GM11168 (cell line): ENCODE data around the gene LKAAEAR1.

Experiments
- in situ Hi-C: fragments of 300-500 bp; cut with MboI; formaldehyde crosslinking; loops from one replicate; pipeline ENCODE4 v1.12.0; 2022; ENCODE audit warnings: low sequenced_read_pairs; ENCODE audit not compliant: unreplicated experiment

The LKAAEAR1 gene

DNA sequence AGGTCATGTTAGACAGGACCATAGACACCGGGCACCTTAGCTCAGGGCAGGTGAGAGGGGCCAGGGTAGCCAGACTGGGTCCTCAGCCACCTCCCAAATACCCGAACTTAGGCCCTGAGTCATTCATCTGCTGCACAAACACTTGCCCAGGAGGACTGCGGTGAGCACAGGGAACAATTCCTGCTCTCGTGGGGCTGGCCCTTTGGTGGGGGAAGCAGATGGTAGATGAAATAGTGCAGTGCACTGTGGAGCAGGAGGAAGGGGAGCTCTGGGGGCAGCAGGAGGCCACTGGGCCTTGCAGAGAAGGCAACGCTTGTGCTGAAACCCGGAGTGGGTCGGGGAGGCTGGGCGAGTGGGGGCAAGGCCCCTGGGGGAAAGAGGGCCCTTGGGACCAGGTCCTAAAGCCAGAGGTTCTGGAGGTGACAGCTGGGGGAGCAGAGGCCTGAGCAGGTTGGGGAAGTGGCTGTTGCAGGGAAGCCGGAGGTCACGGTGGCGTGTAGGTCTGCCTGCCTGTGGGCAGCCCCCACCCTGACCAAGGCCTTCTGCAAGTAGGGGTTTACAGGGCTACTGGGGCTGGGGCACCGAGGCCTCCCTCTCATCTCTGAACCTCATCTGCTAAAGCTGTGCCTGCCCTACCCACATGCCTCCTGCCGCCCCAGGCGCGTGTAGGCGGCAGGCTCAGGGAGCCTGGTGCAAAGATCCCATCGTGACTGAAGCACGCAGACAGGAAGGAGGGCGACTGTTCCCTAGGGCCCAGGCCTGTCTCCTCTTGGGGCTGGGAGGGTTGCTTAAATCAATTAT, 27.8 kb upstream of the LKAAEAR1 start:
- in situ Hi-C loops: no loop called here

- in situ Hi-C loops: no loop called here
Measured at GRCh38 chr20:64110411-64111068, 26.3 kb upstream of the LKAAEAR1 start.

DNA sequence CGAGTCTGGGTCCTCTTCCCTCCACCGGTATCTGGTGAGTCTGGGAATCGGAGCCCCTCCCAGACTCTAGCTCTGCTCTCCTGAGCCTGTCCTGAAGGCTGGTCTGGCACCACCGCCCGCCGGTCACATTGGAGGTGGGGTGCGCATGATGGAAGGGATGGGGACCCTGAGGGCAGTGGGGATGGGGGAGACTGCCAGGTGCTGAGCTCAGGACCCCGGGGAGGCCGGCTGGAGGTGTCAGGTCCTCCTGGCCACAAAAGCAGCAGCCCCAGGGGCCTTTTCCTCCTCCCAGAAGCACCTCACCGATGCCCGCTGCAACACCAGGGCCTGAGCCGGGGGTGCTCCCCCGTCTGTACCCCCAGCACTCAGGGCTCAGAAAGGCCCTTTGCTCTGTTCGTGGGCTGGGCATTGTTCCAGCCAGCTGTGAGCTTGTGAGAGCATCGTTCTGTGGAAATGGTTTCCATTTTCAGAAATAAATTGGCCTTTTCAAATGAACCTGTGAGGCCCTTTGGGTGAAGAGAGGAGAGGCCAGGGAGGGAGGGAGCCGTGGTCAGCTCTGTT, 25.7 kb upstream of the LKAAEAR1 start:
- in situ Hi-C loops: no loop called here

DNA sequence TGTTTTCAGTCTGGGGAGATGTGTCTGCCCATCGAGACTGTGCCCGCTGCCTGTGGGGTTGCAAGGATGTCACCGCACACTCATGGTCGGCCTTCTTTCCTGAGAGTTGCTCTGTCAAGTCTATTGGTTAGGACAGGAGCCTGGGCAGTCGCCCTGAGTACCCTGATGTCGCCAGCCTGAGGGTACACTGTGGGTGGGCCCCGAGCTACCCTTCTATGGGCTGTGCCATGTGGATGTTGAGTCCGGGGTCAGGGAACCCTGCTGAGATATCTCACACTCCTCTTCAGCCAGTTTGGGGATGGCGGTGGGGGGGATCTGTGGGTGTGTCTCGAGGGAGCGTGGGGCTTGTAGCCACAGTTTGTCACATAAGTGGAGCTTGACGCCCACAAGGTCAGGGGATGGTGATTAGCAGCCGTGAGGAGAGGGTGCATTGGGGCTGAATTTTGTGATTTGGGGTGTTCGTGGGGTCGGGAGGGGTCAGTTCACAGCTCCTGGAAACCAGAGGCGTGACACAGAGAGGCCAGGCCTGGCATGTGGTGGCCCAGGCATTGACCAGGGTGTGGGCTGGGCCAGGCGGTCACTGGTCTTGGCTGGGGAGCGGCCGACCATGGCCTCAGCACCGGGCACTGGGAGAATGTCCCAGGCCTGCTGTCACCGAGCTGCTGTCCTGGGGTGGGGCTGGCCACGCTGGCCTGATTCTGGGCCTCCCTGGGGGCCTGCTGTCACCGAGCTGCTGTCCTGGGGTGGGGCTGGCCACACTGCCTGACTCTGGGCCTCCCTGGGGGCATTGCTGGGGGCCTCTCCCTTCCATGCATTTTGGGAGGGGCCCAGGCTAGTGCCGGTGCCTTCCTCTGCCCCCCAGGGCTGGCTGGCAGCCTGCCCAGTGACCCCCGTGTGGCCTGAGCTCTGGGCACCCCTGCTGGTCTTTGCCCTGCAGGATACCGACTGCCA, 24.8 kb upstream of the LKAAEAR1 start:
- in situ Hi-C loops: no loop called here

GRCh38 chr20:64107736-64108457, 23.7 kb upstream of the LKAAEAR1 start:
- in situ Hi-C loops: no loop called here

DNA sequence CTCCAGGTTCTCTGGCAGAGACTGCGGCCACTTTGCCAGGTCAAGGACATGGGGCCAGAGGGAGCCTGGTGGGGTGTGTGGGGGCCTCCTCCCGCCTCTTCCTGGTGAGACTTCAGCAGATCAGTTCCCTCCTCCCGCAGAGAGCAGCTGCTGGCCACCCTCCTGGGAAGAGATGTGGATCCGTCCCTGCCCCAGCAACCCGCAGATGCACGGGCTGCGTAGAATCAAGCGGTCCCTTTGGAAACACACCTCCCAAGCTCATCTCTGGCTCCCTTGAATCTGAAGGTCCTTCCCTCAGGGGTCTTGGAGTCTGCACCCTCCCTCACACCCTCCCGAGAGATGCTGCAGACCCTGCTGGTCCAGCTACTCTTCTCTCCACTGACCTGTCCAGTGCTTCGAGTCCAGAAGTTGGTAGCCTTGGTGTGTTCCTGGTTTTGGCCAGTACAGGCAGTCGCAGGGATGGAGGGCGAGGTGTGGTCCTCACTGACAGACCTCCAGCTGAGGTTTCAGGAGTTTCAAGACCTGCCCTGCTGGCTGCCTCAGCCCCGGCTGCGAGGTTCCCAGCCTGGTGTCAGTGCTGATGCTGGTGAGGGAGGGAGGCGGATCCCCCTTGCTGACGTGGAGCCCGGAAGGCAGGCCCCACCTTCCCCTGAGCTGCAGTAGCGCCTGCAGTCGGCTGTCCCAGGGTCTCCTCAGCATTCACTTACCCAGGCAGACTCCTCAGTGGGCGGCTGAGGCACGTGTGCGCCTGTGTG, 23.0 kb upstream of the LKAAEAR1 start, which contains the start of gene NPBWR2:
TSS of gene NPBWR2 (minus strand) at position 585 of the 755 bp plus-strand sequence. CDS start 734 bp downstream, outside the sequence.
- in situ Hi-C loops: no loop called here

DNA sequence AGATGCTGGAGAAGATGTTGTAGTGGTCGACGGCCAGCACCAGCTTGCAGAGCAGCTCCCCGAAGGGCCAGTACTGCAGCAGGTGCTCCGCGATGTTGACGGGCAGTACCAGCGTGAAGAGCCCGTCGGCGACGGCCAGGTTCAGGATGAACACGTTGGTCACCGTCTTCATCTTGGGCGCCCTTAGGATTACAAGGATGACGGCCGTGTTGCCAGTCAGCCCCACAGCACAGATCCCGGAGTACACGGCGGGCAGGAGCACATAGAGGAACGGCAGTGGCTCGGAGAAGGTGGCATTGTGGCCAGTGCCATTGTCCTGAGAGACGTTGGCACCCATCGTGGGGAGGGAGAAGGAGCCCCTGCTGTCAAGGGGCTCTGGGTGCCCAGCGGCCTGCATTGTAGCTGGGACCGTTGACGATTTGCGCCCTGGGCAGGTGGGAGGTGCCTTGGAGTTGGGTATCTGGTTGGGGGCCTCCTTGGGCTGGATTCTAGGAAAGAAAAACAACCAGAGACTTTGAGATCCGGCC, 22.3 kb upstream of the LKAAEAR1 start:
- in situ Hi-C loops: no loop called here

GRCh38 chr20:64105846-64106434, 21.7 kb upstream of the LKAAEAR1 start:
- in situ Hi-C loops: no loop called here

GRCh38 chr20:64104667-64105451, 20.7 kb upstream of the LKAAEAR1 start:
- in situ Hi-C loops: no loop called here

- in situ Hi-C loops: no loop called here
Measured at GRCh38 chr20:64103871-64104666, 19.9 kb upstream of the LKAAEAR1 start.

DNA sequence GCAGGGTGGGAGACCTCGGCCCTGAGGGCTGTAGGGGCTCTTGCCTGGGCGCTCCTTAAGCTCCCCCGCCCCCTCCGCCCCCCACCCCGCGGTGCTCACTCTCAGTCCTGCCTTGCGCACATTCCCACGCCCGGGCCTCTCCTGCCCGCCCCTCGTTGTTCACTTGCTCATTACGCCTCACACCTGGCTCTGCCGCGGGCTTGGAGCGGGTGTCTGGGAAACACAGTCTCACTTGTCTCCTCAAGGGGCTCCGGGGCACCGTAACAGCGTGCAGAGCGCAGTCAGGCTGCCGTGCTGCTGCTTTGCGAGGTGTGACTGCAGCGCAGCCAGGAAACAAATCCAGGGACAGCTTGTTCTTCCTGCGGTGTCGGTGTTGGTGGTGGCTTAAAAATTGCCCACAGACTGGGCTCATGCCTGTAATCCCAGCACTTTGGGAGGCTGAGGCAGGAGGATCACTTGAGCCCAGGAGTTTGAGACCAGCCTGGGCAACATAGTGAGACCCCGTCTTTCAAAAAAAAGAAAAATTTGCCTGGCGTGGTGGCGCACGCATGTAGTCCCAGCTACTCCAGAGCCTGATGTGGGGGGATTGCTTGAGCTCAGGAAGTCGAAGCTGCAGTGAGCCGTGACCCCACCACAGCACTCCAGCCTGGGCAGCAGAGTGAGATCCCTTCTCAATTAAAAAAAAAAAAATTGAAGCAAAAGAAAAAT, 18.6 kb upstream of the LKAAEAR1 start:
- in situ Hi-C loops: no loop called here

GRCh38 chr20:64101731-64102621, 17.8 kb upstream of the LKAAEAR1 start:
- in situ Hi-C loops: no loop called here

- in situ Hi-C loops: no loop called here
Measured at GRCh38 chr20:64100946-64101688, 16.9 kb upstream of the LKAAEAR1 start.

DNA sequence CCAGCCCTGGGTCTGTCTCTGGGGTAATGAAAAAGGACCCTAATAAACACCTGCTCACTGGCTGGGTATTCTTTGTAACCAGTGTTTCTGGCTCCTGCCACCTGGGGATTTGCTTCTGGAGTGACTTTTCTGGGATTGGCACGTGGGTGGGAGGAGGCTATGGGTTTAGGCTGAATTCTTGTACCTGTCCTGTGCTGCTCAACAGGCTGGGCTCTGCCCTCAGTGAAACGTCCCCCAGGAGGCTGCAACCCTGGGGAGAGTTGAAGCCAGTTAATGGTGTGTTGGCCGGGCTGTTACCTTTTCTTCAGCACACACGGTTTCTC, 16.3 kb upstream of the LKAAEAR1 start:
- in situ Hi-C loops: no loop called here
